ENCODE results near the gene MARK2. TPM values are rescaled to one million over a fixed set of nuclear protein-coding genes. Genes with fewer than 3 reads are reported as not detected.
"Not testable (repeated sequence)": the region's sequence is repeated elsewhere in the genome, so short reads cannot be mapped to it uniquely, and the experiment has no call there.

MARK2 gene
- total and polyA plus RNA-seq, 2 of the 8 experiments (the other 6 are each of a cell fraction or from before 2014, with no cell fraction given) = 19.3 to 58.5 TPM

GRCh38 chr11:63810383-63810782, 28.5 kb upstream of the MARK2 start:
- CTCF ChIA-PET (ENCODE audit: partially characterized antibody) = interaction anchor here (0.6 to 1.7 kb wide), 6 partner anchors 19 to 926 kb away, joined by 3 to 4 read pairs (median 4); no protein-coding TSS in a partner anchor

More at GRCh38 chr11:63810383-63810782, 28.5 kb upstream of the MARK2 start:
- not testable (repeated sequence) for H2BK120ac ChIP-seq (replicated peaks; ENCODE audit: low read depth, low read length); H3K36me3 ChIP-seq (ENCODE audit: control insufficient read depth in 2 of 4, insufficient read depth in 4 of 4, low read length in 3 of 4); H4K91ac ChIP-seq (replicated peaks; ENCODE audit: insufficient read length, low read length); H2BK12ac ChIP-seq (ENCODE audit: low read depth, low read length); H2BK5ac ChIP-seq (ENCODE audit: low read depth, low read length); H3K4ac ChIP-seq (replicated peaks; ENCODE audit: insufficient read length, low read depth, low read length); H3K27me3 ChIP-seq (replicated peaks in 1 of 4; ENCODE audit: control insufficient read depth in 3 of 4, extremely low read depth in 1 of 4, insufficient read depth in 3 of 4, low read length in 3 of 4); H3K4me2 ChIP-seq (ENCODE audit: insufficient read depth in 1 of 2, low read depth in 2 of 2, low read length in 2 of 2); H3K27ac ChIP-seq (ENCODE audit: low read depth, low read length); FAIRE-seq; H3K56ac ChIP-seq (replicated peaks; ENCODE audit: insufficient read length, low read depth, low read length); H3K18ac ChIP-seq (ENCODE audit: extremely low read depth, low read length); H4K8ac ChIP-seq (ENCODE audit: extremely low read depth, insufficient read depth, low read length); H4K5ac ChIP-seq (ENCODE audit: insufficient read length, low read depth, low read length); H3K9ac ChIP-seq (replicated peaks in 1 of 4; ENCODE audit: extremely low read depth in 1 of 4, low read depth in 3 of 4, low read length in 3 of 4); H3K4me3 ChIP-seq (ENCODE audit: extremely low read depth in 1 of 4, insufficient read depth in 2 of 4, low read depth in 3 of 4, low read length in 4 of 4); H3K23ac ChIP-seq (ENCODE audit: insufficient read length); H3K79me1 ChIP-seq (ENCODE audit: low read depth, low read length); H2BK20ac ChIP-seq (ENCODE audit: low read length); H3K9me3 ChIP-seq (ENCODE audit: insufficient read depth in 2 of 2, low read depth in 1 of 2, low read length in 1 of 2); H2AK5ac ChIP-seq (ENCODE audit: low read depth, low read length); H2AFZ ChIP-seq (ENCODE audit: low read length); H2BK15ac ChIP-seq (ENCODE audit: low read length); H3K14ac ChIP-seq (ENCODE audit: insufficient read length); DNase-seq (ENCODE audit: low read depth in 1 of 2, low spot score in 2 of 2)
- Histone ChIP-seq H3K79me2 (ENCODE audit: control insufficient read depth in 1 of 2, insufficient read depth in 2 of 2, low read length in 2 of 2) (peaks cover 8 to 19% of the 10 kb centered on the region in 2 experiments), H4K20me1 (replicated peaks in 1 of 2; ENCODE audit: control insufficient read depth in 1 of 2, insufficient read depth in 2 of 2, low read length in 2 of 2) (peaks cover 7 to 12% of the 10 kb centered on the region in 2 experiments), H3K4me1 (replicated peaks in 1 of 4; ENCODE audit: control insufficient read depth in 3 of 4, insufficient read depth in 4 of 4, low read length in 3 of 4) (peaks cover 4 to 19% (median 12%) of the 10 kb centered on the region in 4 experiments; a peak in 6 of 7 replicates), H3K23me2 (ENCODE audit: low read depth, low read length) (peaks cover 13% of the 10 kb centered on the region; the same call in 1 of the 2 replicates)
- WGBS, 2 experiments (ENCODE audit: extremely low coverage in 1 of 2, insufficient coverage in 1 of 2, insufficient read length in 1 of 2, insufficient replicate concordance in 2 of 2, low coverage in 1 of 2, low lambda C conversion rate in 2 of 2, missing lambda C conversion rate in 1 of 2) = 89% methylated on average over 10 of the region's 11 CpGs; no CpG with 5 or more reads in 1 of the 2 experiments
- POLR2A ChIA-PET (ENCODE audit: partially characterized antibody) = interaction anchor here (0.6 to 4.2 kb wide), 5 partner anchors 10 to 1505 kb away, joined by 3 to 30 read pairs (median 3); partner anchors contain the start of gene ZFTA
